Neural progenitor cell (in vitro differentiated cells): ENCODE measurements around the gene DYNLRB1. TPM values are rescaled to one million over a fixed set of nuclear protein-coding genes. Genes with fewer than 3 reads are reported as not detected.
"Not testable (repeated sequence)": the region's sequence is repeated elsewhere in the genome, so short reads cannot be mapped to it uniquely, and the experiment has no call there.

ENCODE experiments used
- DNase-seq: peaks from one replicate; pipeline ENCODE4 v3.0.0-alpha.2; 2016; ENCODE audit warnings: low spot score
- H2AFZ ChIP-seq: fragments of 200-600 bp; sonication (generic); replicated peaks from 2 replicates; pipeline ENCODE4 v1.6.1; 2016; ENCODE audit warnings: antibody characterized with exemption
- H3F3A ChIP-seq: fragments of 200-600 bp; sonication (generic); 2 replicates; pipeline ENCODE4 v1.6.1; 2016; ENCODE audit warnings: antibody characterized with exemption, low read depth
- H3K27ac ChIP-seq: fragments of 200-600 bp; sonication (generic); 2 replicates; pipeline ENCODE4 v1.5.1; 2016; ENCODE audit warnings: mild to moderate bottlenecking
- H3K27me3 ChIP-seq: fragments of 200-600 bp; sonication (generic); 2 replicates; pipeline ENCODE4 v1.6.1; 2016; ENCODE audit warnings: mild to moderate bottlenecking, moderate library complexity
- H3K36me3 ChIP-seq: fragments of 200-600 bp; sonication (generic); 2 replicates; pipeline ENCODE4 v1.5.1; 2016
- H3K4me1 ChIP-seq: fragments of 200-600 bp; sonication (generic); 2 replicates; pipeline ENCODE4 v1.6.1; 2016; ENCODE audit warnings: mixed run types
- H3K4me2 ChIP-seq: fragments of 200-600 bp; sonication (generic); 2 replicates; pipeline ENCODE4 v1.6.1; 2016
- H3K4me3 ChIP-seq: fragments of 200-600 bp; sonication (generic); 2 replicates; pipeline ENCODE4 v1.5.1; 2016
- H3K79me2 ChIP-seq: fragments of 200-600 bp; sonication (generic); 2 replicates; pipeline ENCODE4 v1.6.1; 2016; ENCODE audit warnings: low read depth
- H3K9ac ChIP-seq: fragments of 200-600 bp; sonication (generic); 2 replicates; pipeline ENCODE4 v1.6.1; 2016
- H3K9me3 ChIP-seq: fragments of 200-600 bp; sonication (generic); 2 replicates; pipeline ENCODE4 v1.5.1; 2016; ENCODE audit warnings: low read depth
- H4K20me1 ChIP-seq: fragments of 200-600 bp; sonication (generic); 2 replicates; pipeline ENCODE4 v1.6.1; 2016; ENCODE audit warnings: low read depth
- H3K27ac Mint-ChIP-seq: 3 replicates; pipeline ENCODE4 v1.8.0; 2021; ENCODE audit warnings: mixed read lengths
- H3K27me3 Mint-ChIP-seq: 2 replicates; pipeline ENCODE4 v1.8.0; 2022; ENCODE audit warnings: low read depth, mild to moderate bottlenecking, inconsistent platforms, moderate library complexity, mixed read lengths; ENCODE audit not compliant: insufficient read depth
- H3K36me3 Mint-ChIP-seq: 3 replicates; pipeline ENCODE4 v1.8.0; 2021; ENCODE audit warnings: mixed read lengths
- H3K4me1 Mint-ChIP-seq: 3 replicates; pipeline ENCODE4 v1.8.0; 2021; ENCODE audit warnings: mixed read lengths
- H3K4me3 Mint-ChIP-seq: 3 replicates; pipeline ENCODE4 v1.8.0; 2021; ENCODE audit warnings: mild to moderate bottlenecking, moderate library complexity, mixed read lengths
- H3K9me3 Mint-ChIP-seq: 3 replicates; pipeline ENCODE4 v1.8.0; 2020; ENCODE audit warnings: mixed read lengths
- EZH2 ChIP-seq: fragments of 200-600 bp; sonication (generic); IDR thresholded peaks from 2 replicates; pipeline ENCODE4 v1.6.1; 2017; ENCODE audit warnings: antibody characterized with exemption, mild to moderate bottlenecking, moderate library complexity
- EZH2phosphoT487 ChIP-seq: fragments of 200-600 bp; sonication (generic); IDR thresholded peaks from 2 replicates; pipeline ENCODE4 v1.6.1; 2017; ENCODE audit warnings: antibody characterized with exemption
- total RNA-seq: library from RNA; depleted of rRNA; stranded (reverse); fragments of >200 nt; gene quantifications from 2 replicates; pipeline ENCODE4 v1.2.3, GENCODE V29; 2015; ENCODE audit warnings: low replicate concordance
- TF ChIP-seq, protein P1 (sequence below): fragments of 200-600 bp; sonication (generic); IDR thresholded peaks from 2 replicates; pipeline ENCODE4 v1.5.1; 2017; ENCODE audit warnings: antibody characterized with exemption, mild to moderate bottlenecking

The DYNLRB1 gene
- total RNA-seq, 1 donor from 2014 or later: 73.1 TPM

- H3K27me3 ChIP-seq: no peaks in the 10 kb centered on the region
- H3K9me3 ChIP-seq: no peaks in the 10 kb centered on the region
- H3K4me3 ChIP-seq: no peak overlapping the region
- H3K4me2 ChIP-seq: no peak overlapping the region
- Mint-ChIP-seq H3K36me3 (peaks cover 5% of the 10 kb centered on the region), H3K4me3 (no peak overlapping the region), H3K27me3 (peaks cover 3% of the 10 kb centered on the region), H3K9me3 (peaks cover 2% of the 10 kb centered on the region), H3K27ac (no peak overlapping the region), H3K4me1 (peaks cover 28% of the 10 kb centered on the region)
- peaks cover 15% of the 10 kb centered on the region for H3K79me2 ChIP-seq
- H3K4me1 ChIP-seq: peaks cover 3% of the 10 kb centered on the region
- peaks cover 26% of the 10 kb centered on the region for H3F3A ChIP-seq
- no peak overlapping the region for H3K27ac ChIP-seq
- H4K20me1 ChIP-seq: peaks cover 12% of the 10 kb centered on the region
- no peaks in the 10 kb centered on the region for H3K36me3 ChIP-seq
- DNase-seq: no peak
- H2AFZ ChIP-seq: no peak overlapping the region
- TF ChIP-seq, protein P1, sequence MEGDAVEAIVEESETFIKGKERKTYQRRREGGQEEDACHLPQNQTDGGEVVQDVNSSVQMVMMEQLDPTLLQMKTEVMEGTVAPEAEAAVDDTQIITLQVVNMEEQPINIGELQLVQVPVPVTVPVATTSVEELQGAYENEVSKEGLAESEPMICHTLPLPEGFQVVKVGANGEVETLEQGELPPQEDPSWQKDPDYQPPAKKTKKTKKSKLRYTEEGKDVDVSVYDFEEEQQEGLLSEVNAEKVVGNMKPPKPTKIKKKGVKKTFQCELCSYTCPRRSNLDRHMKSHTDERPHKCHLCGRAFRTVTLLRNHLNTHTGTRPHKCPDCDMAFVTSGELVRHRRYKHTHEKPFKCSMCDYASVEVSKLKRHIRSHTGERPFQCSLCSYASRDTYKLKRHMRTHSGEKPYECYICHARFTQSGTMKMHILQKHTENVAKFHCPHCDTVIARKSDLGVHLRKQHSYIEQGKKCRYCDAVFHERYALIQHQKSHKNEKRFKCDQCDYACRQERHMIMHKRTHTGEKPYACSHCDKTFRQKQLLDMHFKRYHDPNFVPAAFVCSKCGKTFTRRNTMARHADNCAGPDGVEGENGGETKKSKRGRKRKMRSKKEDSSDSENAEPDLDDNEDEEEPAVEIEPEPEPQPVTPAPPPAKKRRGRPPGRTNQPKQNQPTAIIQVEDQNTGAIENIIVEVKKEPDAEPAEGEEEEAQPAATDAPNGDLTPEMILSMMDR: no peak
- H3K9ac ChIP-seq: no peak overlapping the region
Observed at GRCh38 chr20:34512955-34513419, 3.2 kb upstream of the DYNLRB1 start.

DNA sequence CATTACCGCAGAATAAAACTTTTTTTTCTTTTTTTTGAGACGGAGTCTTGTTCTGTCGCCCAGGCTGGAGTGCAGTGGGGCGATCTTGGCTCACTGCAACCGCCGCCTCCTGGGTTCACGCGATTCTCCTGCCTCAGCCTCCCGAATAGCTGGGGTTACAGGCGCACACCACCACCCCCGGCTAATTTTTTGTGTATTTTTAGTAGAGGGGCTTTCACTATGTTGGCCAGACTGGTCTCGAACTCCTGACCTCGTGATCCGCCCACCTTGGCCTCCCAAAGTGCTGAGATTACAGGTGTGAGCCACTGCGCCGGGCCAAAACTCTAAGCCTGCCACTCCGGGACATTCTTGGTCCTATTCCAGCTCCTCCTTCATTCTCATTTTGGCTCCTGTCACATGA lies 2.2 kb upstream of the DYNLRB1 start:
- not testable (repeated sequence) for H3K9ac ChIP-seq, H3K4me3 ChIP-seq, H3K27me3 Mint-ChIP-seq, H3K27me3 ChIP-seq, H3K9me3 Mint-ChIP-seq, H3K36me3 Mint-ChIP-seq, DNase-seq, H3K4me2 ChIP-seq, H3K36me3 ChIP-seq, H3K4me1 ChIP-seq, H2AFZ ChIP-seq, H3K9me3 ChIP-seq, H3K27ac ChIP-seq, H3K27ac Mint-ChIP-seq
- peaks cover 26% of the 10 kb centered on the region for H3F3A ChIP-seq
- H3K79me2 ChIP-seq: peaks cover 25% of the 10 kb centered on the region
- H3K4me3 Mint-ChIP-seq: peak overlapping the region; percentile 64
- H4K20me1 ChIP-seq: peaks cover 19% of the 10 kb centered on the region
- H3K4me1 Mint-ChIP-seq: peaks cover 33% of the 10 kb centered on the region

GRCh38 chr20:34514897-34515483 lies 1.2 kb upstream of the DYNLRB1 start:
- H3K27me3 ChIP-seq: no peaks in the 10 kb centered on the region
- Mint-ChIP-seq H3K9me3 (peaks cover 2% of the 10 kb centered on the region), H3K27ac (peak overlapping the region; percentile 99), H3K36me3 (peaks cover 8% of the 10 kb centered on the region), H3K4me1 (peaks cover 33% of the 10 kb centered on the region), H3K4me3 (peak overlapping the region; percentile 99), H3K27me3 (peaks cover 3% of the 10 kb centered on the region)
- no peak overlapping the region for H2AFZ ChIP-seq
- no peaks in the 10 kb centered on the region for H3K9me3 ChIP-seq
- H3F3A ChIP-seq: peaks cover 26% of the 10 kb centered on the region
- peaks cover 35% of the 10 kb centered on the region for H3K79me2 ChIP-seq
- peak overlapping the region; percentile 28 for H3K9ac ChIP-seq
- H4K20me1 ChIP-seq: peaks cover 23% of the 10 kb centered on the region
- DNase-seq: no peak
- peak overlapping the region; percentile 84 for H3K27ac ChIP-seq
- H3K4me3 ChIP-seq: peak overlapping the region; percentile 79
- no peak for TF ChIP-seq EZH2
- TF ChIP-seq EZH2phosphoT487: no peak
- TF ChIP-seq, protein P1: no peak
- peaks cover 3% of the 10 kb centered on the region for H3K4me1 ChIP-seq
- H3K36me3 ChIP-seq: no peaks in the 10 kb centered on the region
- H3K4me2 ChIP-seq: peak overlapping the region; percentile 82

DNA sequence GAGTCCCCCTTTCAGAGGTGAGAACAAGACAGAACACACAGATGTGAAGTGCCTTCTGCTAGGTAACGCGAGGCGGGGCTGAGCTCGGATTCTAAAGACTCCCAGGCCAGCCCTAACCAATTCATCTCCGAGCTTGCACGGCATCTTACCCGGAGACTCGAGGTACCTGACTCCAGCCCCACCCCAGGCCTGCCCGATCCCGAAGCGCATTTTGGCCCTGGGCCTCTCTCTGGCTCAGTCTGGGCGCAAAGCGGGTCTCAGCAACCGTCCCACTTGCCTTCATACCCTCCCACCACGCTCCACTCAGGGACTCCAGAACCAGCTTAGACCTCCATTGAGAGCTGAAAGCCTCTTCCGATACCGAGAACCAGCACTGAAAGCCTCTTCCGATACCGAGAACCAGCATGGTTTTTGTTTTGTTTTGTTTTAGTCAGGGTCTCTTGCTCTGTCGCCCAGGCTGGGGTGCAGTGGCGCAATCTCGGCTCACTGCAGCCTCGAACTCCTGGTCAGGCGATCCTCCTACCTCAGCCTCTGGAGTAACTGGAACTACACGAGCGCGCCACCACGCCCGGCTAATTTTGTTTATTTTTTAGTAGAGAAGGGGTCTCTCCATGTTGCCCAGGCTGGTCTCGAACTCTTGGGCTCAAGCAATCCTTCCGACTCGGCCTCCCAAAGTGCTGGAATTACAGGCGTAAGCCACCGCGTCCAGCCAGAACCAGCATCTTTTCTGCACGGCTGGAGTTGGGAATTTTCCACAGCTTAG lies 557 bp upstream of the DYNLRB1 start:
- Histone ChIP-seq H2AFZ (peak overlapping the region; percentile 87), H3K36me3 (no peaks in the 10 kb centered on the region), H3K27me3 (no peaks in the 10 kb centered on the region), H3K9ac (peak overlapping the region; percentile 84), H3K9me3 (no peaks in the 10 kb centered on the region), H3K4me2 (peak overlapping the region; percentile 82), H3K4me3 (peak overlapping the region; percentile 79), H3K79me2 (peaks cover 41% of the 10 kb centered on the region), H3K27ac (peak overlapping the region; percentile 84), H3F3A (peaks cover 26% of the 10 kb centered on the region), H3K4me1 (peaks cover 3% of the 10 kb centered on the region), H4K20me1 (peaks cover 30% of the 10 kb centered on the region)
- peak overlapping the region; percentile 99 for H3K4me3 Mint-ChIP-seq
- peaks cover 2% of the 10 kb centered on the region for H3K9me3 Mint-ChIP-seq
- H3K4me1 Mint-ChIP-seq: peaks cover 33% of the 10 kb centered on the region
- DNase-seq: peak; percentile 88
- TF ChIP-seq EZH2phosphoT487: no peak
- peak; percentile 17 for TF ChIP-seq EZH2
- TF ChIP-seq, protein P1: no peak
- peak overlapping the region; percentile 99 for H3K27ac Mint-ChIP-seq
- peaks cover 3% of the 10 kb centered on the region for H3K27me3 Mint-ChIP-seq
- H3K36me3 Mint-ChIP-seq: peaks cover 7% of the 10 kb centered on the region
